Stimulated activated CD4-positive, alpha-beta T cell treated with anti-CD3 and anti-CD28 coated beads, Interleukin-4, amount 100 ng/mL, for 24 hours (primary cell): ENCODE measurements around the gene FCGR1A.
"Not testable (repeated sequence)": the region's sequence is repeated elsewhere in the genome, so short reads cannot be mapped to it uniquely, and the experiment has no call there.

Source experiments
- DNase-seq: peaks from one replicate; pipeline ENCODE4 v3.0.0-alpha.2; 2020

Gene FCGR1A

GRCh38 chr1:149782600-149782999 is at the start of gene FCGR1A:
Gene FCGR1A, plus strand, starts transcription at chr1:149782694. Its CDS starts 50 bp downstream, at chr1:149782744.
- not testable (repeated sequence) for DNase-seq

- DNase-seq: not testable (repeated sequence)
These were observed 49.7 kb upstream of the FCGR1A start for GRCh38 chr1:149732781-149733180.

GRCh38 chr1:149734692-149735091 is 47.8 kb upstream of the FCGR1A start:
- DNase-seq: not testable (repeated sequence)

GRCh38 chr1:149740148-149740581 is 42.3 kb upstream of the FCGR1A start:
- peak; percentile 36 for DNase-seq

- not testable (repeated sequence) for DNase-seq
These were observed 41.8 kb upstream of the FCGR1A start for GRCh38 chr1:149740590-149741230.

- DNase-seq: not testable (repeated sequence)
These were observed 40.6 kb upstream of the FCGR1A start for GRCh38 chr1:149741914-149742313.

- DNase-seq: not testable (repeated sequence)
These were observed 35.8 kb upstream of the FCGR1A start for GRCh38 chr1:149746463-149747356.

- not testable (repeated sequence) for DNase-seq
These were observed 34.9 kb upstream of the FCGR1A start for GRCh38 chr1:149747359-149748143.

- not testable (repeated sequence) for DNase-seq
These were observed 34.4 kb upstream of the FCGR1A start for GRCh38 chr1:149748144-149748500.

- not testable (repeated sequence) for DNase-seq
These were observed 31.9 kb upstream of the FCGR1A start for GRCh38 chr1:149750562-149750961.

- DNase-seq: not testable (repeated sequence)
These were observed 30.3 kb upstream of the FCGR1A start for GRCh38 chr1:149752186-149752585.

GRCh38 chr1:149753466-149753865 is 29.0 kb upstream of the FCGR1A start:
- not testable (repeated sequence) for DNase-seq

GRCh38 chr1:149755294-149755693 is 27.2 kb upstream of the FCGR1A start:
- DNase-seq: not testable (repeated sequence)

GRCh38 chr1:149762294-149762693 is 20.2 kb upstream of the FCGR1A start:
- DNase-seq: not testable (repeated sequence)

GRCh38 chr1:149764087-149764800 is 18.2 kb upstream of the FCGR1A start:
- DNase-seq: not testable (repeated sequence)

- DNase-seq: not testable (repeated sequence)
These were observed 16.3 kb upstream of the FCGR1A start for GRCh38 chr1:149766241-149766640.

- not testable (repeated sequence) for DNase-seq
These were observed 13.3 kb upstream of the FCGR1A start for GRCh38 chr1:149769216-149769615.

- DNase-seq: not testable (repeated sequence)
These were observed 11.8 kb upstream of the FCGR1A start for GRCh38 chr1:149770661-149771060.

- not testable (repeated sequence) for DNase-seq
These were observed 10.7 kb upstream of the FCGR1A start for GRCh38 chr1:149771653-149772425.

- DNase-seq: not testable (repeated sequence)
These were observed 6.9 kb upstream of the FCGR1A start for GRCh38 chr1:149775510-149776147.

GRCh38 chr1:149777084-149777483 is 5.4 kb upstream of the FCGR1A start:
- not testable (repeated sequence) for DNase-seq
